Stomach (tissue), 9 donors: ENCODE measurements around the gene PNPLA5. TPM values are rescaled to one million over a fixed set of nuclear protein-coding genes. Genes with fewer than 3 reads are reported as not detected.

Source experiments
- DNase-seq, 2 donors: peaks; one replicate each; pipeline versions ENCODE4 v3.0.0 to v3.0.0-alpha.2; 2013 to 2019
- H3K27ac ChIP-seq, 5 donors: fragments of 200-600 bp in 4 of 5; sonication (generic) in 4 of 5; one replicate each; pipeline ENCODE4 v1.5.1; 2013 to 2019; ENCODE audit warnings: mild to moderate bottlenecking in 1 of 5, moderate library complexity in 1 of 5
- H3K27me3 ChIP-seq, 3 donors: fragments of 200-600 bp; sonication (generic); one replicate each; pipeline ENCODE4 v1.5.1; 2017 to 2019; ENCODE audit warnings: mixed run types in 1 of 3
- H3K36me3 ChIP-seq, 4 donors: fragments of 200-600 bp; sonication (generic); 1 replicate in 3 of 4; 2 replicates in 1 of 4; pipeline ENCODE4 v1.5.1; 2016 to 2019
- H3K4me1 ChIP-seq, 4 donors: fragments of 200-600 bp; sonication (generic); one replicate each; pipeline ENCODE4 v1.5.1; 2016 to 2019
- H3K4me3 ChIP-seq, 4 donors: fragments of 200-600 bp; sonication (generic) in 3 of 4; one replicate each; pipeline ENCODE4 v1.5.1; 2016 to 2019; ENCODE audit warnings: mild to moderate bottlenecking in 1 of 4
- H3K9me3 ChIP-seq, 4 donors: fragments of 200-600 bp; sonication (generic); one replicate each; pipeline ENCODE4 v1.5.1; 2016 to 2019
- CTCF ChIP-seq, 7 experiments: fragments of 450-650 bp in 4 of 7; fragments of 200-600 bp in 3 of 7; sonication (generic) in 3 of 7; IDR thresholded peaks; one replicate each; pipeline ENCODE4 v1.5.1; 2016 to 2019; ENCODE audit warnings: antibody characterized with exemption in 7 of 7, control low read depth in 2 of 7, mild to moderate bottlenecking in 1 of 7
- EP300 ChIP-seq: sonication (generic); formaldehyde crosslinking; IDR thresholded peaks from one replicate; pipeline ENCODE4 v1.6.1; 2017; ENCODE audit warnings: antibody characterized with exemption
- POLR2A ChIP-seq, 4 donors: fragments of 450-650 bp; IDR thresholded peaks; one replicate each; pipeline ENCODE4 v1.6.1; 2016; ENCODE audit warnings: antibody characterized with exemption in 4 of 4, control low read depth in 2 of 4, mild to moderate bottlenecking in 1 of 4, moderate library complexity in 1 of 4
- POLR2AphosphoS5 ChIP-seq, 3 donors: sonication (generic); formaldehyde crosslinking; IDR thresholded peaks; one replicate each; pipeline ENCODE4 v1.6.1; 2016; ENCODE audit warnings: antibody characterized with exemption in 3 of 3
- WGBS, 5 donors: extraction: QIAGEN DNeasy Blood & Tissue Kit in 3 of 5; methylation state at CpG; one replicate each; pipeline versions ENCODE4 v1.1.5 to v1.1.7; 2013 to 2018; 5-methylcytosine and 5-hydroxymethylcytosine counted together
- intact Hi-C: fragments of 100-400 bp; cut with DNase I; formaldehyde crosslinking; loops from one replicate; pipeline ENCODE4 v1.15.1; 2023; ENCODE audit warnings: low total_unique reads
- polyA plus RNA-seq, 3 donors: library from polyadenylated mRNA; stranded (reverse); fragments of 200-250 nt; gene quantifications; one replicate each; pipeline ENCODE4 v1.2.3, GENCODE V29; 2013
- total RNA-seq, 5 donors: library from RNA; depleted of rRNA; stranded (reverse); fragments of >200 nt; gene quantifications; one replicate each; pipeline versions ENCODE4 v1.1.0 to v1.2.3, GENCODE V29; 2014 to 2016
- donor health status: healthy with polysubstance abuse.
- donor health status: Bipolar disorder and iron deficiency.
- donor health status: healthy.

PNPLA5 gene
- total and polyA plus RNA-seq, 8 donors = not detected

- no peak for DNase-seq
- no peak for TF ChIP-seq POLR2A (IDR thresholded peaks at IDR 0.05)
- no peak for TF ChIP-seq CTCF (IDR thresholded peaks at IDR 0.05)
- no peak for TF ChIP-seq POLR2AphosphoS5 (IDR thresholded peaks at IDR 0.05)
- TF ChIP-seq EP300 = no peak
- Histone ChIP-seq H3K36me3 (no peaks in the 10 kb centered on the region), H3K4me1 (no peaks in the 10 kb centered on the region), H3K27ac (no peak overlapping the region), H3K4me3 (no peak overlapping the region), H3K9me3 (peaks cover 0 to 8% (median 8%) of the 10 kb centered on the region in 4 donors), H3K27me3 (peaks cover 0 to 81% (median 7%) of the 10 kb centered on the region in 3 donors)
- 47 to 51% (median 48%) methylated on average over 3 of the region's 3 CpGs for WGBS, 5 donors
- intact Hi-C loops = no loop called here
Observed at GRCh38 chr22:43851979-43852307, 39.9 kb downstream of the PNPLA5 start.

- Histone ChIP-seq H3K27ac (no peak overlapping the region), H3K36me3 (no peaks in the 10 kb centered on the region), H3K4me3 (no peak overlapping the region), H3K27me3 (peaks cover 0 to 81% (median 7%) of the 10 kb centered on the region in 3 donors), H3K4me1 (no peaks in the 10 kb centered on the region), H3K9me3 (peaks cover 0 to 2% (median 1%) of the 10 kb centered on the region in 4 donors)
- no peak for TF ChIP-seq EP300
- no peak for TF ChIP-seq CTCF (IDR thresholded peaks at IDR 0.05)
- TF ChIP-seq POLR2A (IDR thresholded peaks at IDR 0.05) = no peak
- TF ChIP-seq POLR2AphosphoS5 (IDR thresholded peaks at IDR 0.05) = no peak
- DNase-seq = no peak
- WGBS, 5 donors = 62 to 72% (median 65%) methylated on average over 10 to 13 of the region's 13 CpGs
- intact Hi-C loops = no loop called here
Observed at GRCh38 chr22:43851058-43851978, 40.5 kb downstream of the PNPLA5 start.

GRCh38 chr22:43850529-43850928 lies 41.3 kb downstream of the PNPLA5 start:
- DNase-seq = peak in 1 of 2 donors; percentile 3
- TF ChIP-seq CTCF (IDR thresholded peaks at IDR 0.05) (no peak), POLR2AphosphoS5 (IDR thresholded peaks at IDR 0.05) (no peak), POLR2A (IDR thresholded peaks at IDR 0.05) (no peak), EP300 (no peak)
- Histone ChIP-seq H3K4me3 (no peak overlapping the region), H3K36me3 (no peaks in the 10 kb centered on the region), H3K27ac (no peak overlapping the region), H3K9me3 (no peaks in the 10 kb centered on the region), H3K4me1 (no peaks in the 10 kb centered on the region), H3K27me3 (peaks cover 0 to 82% (median 7%) of the 10 kb centered on the region in 3 donors)
- 68 to 77% (median 70%) methylated on average over 12 of the region's 12 CpGs for WGBS, 5 donors
- intact Hi-C loops = no loop called here

- Histone ChIP-seq H3K9me3 (no peaks in the 10 kb centered on the region), H3K4me3 (no peak overlapping the region), H3K4me1 (no peaks in the 10 kb centered on the region), H3K36me3 (no peaks in the 10 kb centered on the region), H3K27ac (no peak overlapping the region), H3K27me3 (peaks cover 0 to 82% (median 7%) of the 10 kb centered on the region in 3 donors)
- DNase-seq = no peak
- WGBS, 5 donors = 69 to 81% (median 73%) methylated on average over 13 of the region's 13 CpGs
- no peak for TF ChIP-seq POLR2A (IDR thresholded peaks at IDR 0.05)
- TF ChIP-seq CTCF (IDR thresholded peaks at IDR 0.05) = no peak
- TF ChIP-seq EP300 = no peak
- no peak for TF ChIP-seq POLR2AphosphoS5 (IDR thresholded peaks at IDR 0.05)
- intact Hi-C loops = no loop called here
Observed at GRCh38 chr22:43849731-43850130, 42.1 kb downstream of the PNPLA5 start.
